ELR (cell line): Measurements from ENCODE around the gene HORMAD2.
"Not testable (repeated sequence)": the region's sequence is repeated elsewhere in the genome, so short reads cannot be mapped to it uniquely, and the experiment has no call there.

Source experiments
- DNase-seq: peaks from one replicate; pipeline ENCODE4 v3.0.0-alpha.2; 2015; ENCODE audit warnings: low read depth

Gene HORMAD2

GRCh38 chr22:30191040-30191701 lies 110.9 kb downstream of the HORMAD2 start:
- no peak for DNase-seq

DNA sequence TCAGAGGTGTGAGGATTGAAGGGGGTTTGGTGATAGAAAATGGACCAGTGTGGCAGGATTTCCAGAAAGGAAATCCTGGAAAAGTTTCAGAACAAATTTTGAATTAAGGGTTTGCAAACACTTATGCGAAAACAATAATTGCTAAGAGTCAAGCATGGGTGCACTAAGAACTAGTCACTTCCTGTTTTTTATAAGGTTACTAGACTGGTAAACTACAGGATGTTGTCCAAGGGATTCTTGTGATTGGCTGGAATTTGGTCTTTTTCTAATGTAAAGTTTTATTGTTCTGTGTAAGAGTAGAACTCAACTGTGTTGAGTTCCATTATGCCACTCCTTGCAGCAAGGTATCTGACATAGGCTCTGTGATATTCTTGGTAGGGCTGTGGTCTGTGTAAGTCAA lies 112.2 kb downstream of the HORMAD2 start:
- DNase-seq: peak; percentile 53

GRCh38 chr22:30193031-30193775 lies 112.9 kb downstream of the HORMAD2 start:
- DNase-seq: no peak

DNA sequence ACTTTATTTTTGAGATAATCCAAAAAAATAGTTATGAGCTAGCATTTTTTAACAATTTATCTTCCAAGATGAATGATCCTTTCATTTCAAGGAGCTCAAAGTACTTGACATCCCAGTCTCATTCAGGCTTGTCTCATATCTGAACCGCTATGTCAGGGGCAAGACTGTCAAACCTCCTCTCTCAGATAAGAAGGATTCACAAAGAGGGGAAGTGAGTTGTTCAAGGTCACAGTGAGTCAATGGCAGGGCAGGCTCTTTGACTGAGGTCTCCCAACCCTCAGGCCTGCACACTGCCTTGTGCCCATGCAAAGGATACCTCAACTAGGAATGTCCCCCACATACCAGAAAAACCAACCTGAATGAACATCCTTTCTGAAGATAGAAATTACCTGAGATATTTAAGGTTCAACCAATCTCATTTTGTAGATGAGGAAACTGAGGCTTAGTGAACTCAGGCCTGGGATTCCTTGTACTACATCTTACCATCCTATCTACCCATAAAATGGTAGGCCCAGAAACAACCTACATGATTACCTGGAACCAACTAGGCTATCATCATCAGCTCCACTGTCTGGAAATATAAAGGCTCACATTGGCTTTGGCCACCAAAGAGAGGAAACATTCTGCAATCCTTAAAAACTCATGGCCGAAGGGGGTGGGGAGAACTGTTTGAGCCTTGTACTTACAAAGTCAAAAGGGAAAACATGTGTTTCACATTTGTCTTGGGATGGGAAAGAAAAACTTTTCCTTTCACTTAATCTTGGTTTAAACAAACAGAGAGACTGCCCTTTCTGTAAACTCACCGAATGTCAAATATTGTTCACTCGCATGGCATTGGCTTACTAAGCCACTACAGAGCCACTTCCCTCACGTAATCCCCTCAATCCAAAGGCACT lies 115.2 kb downstream of the HORMAD2 start:
- DNase-seq: peak; percentile 80

DNA sequence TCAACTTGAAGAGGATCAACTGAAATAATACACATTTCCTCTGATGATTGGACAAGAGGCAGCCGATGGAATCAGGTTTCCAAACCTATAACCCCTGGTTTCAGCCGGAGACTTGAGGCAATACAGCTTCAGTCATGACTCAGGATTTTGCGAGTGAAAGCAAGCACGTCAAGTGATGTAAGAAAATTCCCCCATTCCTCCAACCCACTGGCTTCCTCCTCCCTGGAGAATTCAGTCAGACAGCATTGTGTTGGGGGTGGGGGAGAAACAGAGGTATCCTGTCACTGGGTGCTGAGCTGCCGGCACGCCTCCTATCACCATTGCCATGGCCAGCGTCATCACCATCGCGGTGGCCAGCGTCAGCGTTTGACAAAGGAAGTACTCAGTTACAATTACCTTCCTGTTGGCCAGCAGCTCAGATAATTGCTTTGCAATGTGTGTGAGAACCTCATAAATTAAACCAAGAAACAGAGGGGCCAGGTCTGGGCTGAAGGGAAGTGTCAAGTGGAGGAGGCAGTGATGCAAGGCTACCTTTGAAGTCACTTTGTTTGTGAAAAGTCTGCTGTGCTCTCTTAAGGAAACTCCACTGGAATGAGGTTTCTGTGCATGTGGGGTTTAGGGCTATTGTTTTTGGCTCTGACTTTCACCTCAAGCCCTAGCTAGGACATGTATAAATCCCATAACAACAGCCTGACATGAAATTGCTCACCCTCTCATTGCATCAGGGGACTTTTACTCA lies 116.0 kb downstream of the HORMAD2 start:
- DNase-seq: peak; percentile 100

- no peak for DNase-seq
Measured at GRCh38 chr22:30196880-30197336, 116.6 kb downstream of the HORMAD2 start.

DNA sequence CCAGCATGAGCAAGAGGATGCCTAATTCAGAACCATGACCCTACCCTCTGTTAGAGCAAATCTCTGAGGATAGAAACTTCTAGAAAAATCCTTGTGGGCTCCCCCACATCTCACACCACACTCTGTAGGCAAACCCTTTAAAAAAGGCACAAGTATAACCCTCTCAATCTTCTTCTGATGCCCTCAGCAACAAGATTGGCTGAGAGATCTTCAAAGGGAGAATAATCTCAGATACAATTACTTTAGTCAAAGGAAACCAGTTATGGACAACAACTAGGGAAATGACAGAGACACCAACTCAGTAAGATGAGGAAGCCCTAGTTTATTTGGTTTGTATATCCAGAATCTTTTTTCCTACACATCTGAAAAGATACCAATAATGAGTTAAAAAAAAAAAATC lies 117.1 kb downstream of the HORMAD2 start:
- DNase-seq: no peak

- no peak for DNase-seq
Measured at GRCh38 chr22:30198152-30198825, 118.0 kb downstream of the HORMAD2 start.

GRCh38 chr22:30198921-30199320 lies 118.7 kb downstream of the HORMAD2 start:
- no peak for DNase-seq

GRCh38 chr22:30200905-30201304 lies 120.6 kb downstream of the HORMAD2 start:
- not testable (repeated sequence) for DNase-seq

- DNase-seq: peak; percentile 72
Measured at GRCh38 chr22:30201945-30202344, 121.7 kb downstream of the HORMAD2 start.

GRCh38 chr22:30202531-30203006 lies 122.3 kb downstream of the HORMAD2 start:
- DNase-seq: no peak

DNA sequence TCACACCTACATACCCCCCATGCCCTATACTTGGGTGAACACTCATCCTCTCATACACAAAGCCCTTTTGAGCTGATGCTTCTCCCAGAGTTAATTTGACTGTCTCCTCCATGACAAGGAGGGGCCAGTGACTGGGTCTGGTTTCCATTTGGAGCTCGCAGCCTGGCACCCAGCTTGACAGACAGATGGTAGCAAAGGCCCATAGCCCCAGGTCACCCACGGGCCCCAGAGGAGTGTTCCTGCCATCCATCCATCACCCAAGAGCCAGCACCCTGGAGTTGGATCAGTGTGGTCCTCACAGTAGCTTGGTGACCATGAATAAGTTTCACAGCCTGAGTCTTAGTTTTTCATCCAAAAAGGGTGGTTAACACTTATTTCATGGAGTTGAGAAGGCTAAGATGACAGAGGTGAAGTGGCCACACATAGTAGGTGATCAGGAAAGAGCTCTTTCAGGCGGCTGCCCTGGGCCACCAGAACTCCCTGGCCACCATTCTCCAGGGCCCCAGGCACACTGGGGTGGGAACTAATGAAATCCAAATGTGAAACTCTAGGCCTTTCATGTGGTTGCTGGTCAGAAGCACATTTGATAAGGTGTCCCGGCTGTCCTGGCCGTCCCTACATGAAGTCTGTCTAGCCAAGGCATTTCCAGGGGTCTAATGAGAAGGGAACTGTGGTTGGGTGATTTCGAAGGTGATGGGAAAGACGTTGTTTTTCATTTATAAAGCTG lies 123.9 kb downstream of the HORMAD2 start:
- DNase-seq: peak; percentile 24

DNA sequence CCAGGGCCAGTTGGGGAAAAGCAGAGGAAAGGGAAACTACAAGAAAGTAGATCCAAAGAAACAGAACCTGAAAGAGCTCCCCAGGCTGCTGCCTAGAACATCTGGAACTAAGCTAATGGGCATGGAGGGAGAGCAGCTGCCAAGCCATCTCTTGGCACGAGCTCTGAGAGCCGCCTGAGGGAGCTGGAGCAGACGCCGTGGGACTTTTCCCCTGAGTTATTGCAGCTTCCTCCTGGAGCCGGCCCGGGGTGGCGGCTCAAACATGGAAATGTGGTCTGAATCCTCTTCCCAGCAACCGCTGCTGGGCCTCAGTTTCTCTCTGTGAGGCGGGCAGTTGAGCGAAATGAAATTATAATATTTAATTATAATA lies 124.5 kb downstream of the HORMAD2 start:
- DNase-seq: peak; percentile 65

- peak; percentile 98 for DNase-seq
Measured at GRCh38 chr22:30205281-30206115, 125.2 kb downstream of the HORMAD2 start.

GRCh38 chr22:30206944-30207343 lies 126.7 kb downstream of the HORMAD2 start:
- DNase-seq: peak; percentile 99

DNA sequence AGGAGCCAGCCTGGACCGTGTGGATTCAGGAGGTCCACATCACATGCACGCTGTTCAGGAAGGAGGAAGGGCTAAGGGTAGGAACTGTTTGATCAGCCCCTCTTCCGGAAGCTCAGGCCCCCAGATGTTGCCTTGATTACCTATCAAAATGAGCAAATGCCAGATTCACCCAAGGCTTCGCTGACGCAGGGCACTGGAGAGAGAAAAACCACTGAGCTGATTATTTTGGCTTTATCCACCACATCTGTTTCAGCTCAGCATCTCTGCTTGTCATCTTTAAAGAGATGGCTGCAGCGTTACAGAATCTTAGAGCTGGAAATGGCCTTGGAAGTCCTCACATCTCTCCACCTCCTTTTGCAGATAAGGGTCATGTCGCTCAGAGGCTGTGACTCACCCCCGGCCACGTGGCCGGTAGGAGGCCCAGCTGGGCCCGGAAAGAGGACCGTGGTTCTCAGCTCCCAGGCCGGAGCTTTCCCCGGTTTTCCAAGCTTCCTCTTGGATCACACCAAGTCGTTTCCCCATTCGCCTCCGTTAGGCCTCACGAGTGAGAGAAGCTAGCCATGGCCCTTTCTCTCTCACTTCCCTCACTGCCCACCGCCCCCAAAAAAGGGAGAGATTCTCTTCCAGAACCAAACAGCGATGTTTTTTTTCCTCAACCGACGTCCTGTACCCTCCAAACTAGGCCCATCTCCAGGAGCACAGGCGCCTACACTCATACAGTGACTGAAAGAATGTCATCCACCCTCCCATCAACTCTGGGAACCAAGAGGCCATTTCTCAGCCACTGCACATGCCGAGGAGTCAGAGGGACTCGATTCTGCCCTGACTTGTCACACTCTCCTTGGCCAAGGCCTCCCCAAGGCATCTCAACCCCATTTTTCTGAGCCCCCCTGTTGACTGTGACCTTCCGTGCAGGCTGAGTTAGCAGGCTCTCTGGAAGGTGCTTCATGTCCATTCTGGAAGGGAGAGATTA lies 128.7 kb downstream of the HORMAD2 start:
- peak; percentile 85 for DNase-seq

DNA sequence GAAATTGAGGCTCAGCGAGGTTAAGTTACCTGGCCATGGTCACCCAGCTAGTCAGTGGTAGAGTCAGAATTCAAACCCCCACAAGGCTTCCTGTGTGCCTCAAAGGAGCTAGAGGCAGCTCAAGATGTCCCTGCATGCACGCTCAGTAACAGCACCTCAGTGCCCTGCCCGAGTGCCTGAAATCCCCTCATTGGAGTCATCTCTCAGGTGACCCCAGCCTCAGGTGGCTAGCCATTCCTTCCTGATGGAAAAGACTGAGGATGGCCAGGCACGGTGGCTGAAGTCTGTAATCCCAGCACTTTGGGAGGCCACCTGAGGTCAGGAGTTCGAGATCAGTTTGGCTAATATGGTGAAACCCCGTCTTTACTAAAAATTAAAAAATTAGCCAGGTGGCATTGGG lies 129.4 kb downstream of the HORMAD2 start:
- no peak for DNase-seq
